KMS-11 (cell line): ENCODE results near the gene CDK6.
"Not testable (repeated sequence)": the region's sequence is repeated elsewhere in the genome, so short reads cannot be mapped to it uniquely, and the experiment has no call there.

Source experiments
- H2AFZ ChIP-seq: fragments of 200-600 bp; sonication (generic); 2 replicates; pipeline ENCODE4 v1.6.1; 2016; ENCODE audit warnings: antibody characterized with exemption, mixed run types, low read depth
- H3K27ac ChIP-seq: fragments of 200-600 bp; sonication (generic); 2 replicates; pipeline ENCODE4 v1.6.1; 2016; ENCODE audit warnings: mild to moderate bottlenecking, mixed run types
- H3K27me3 ChIP-seq: fragments of 200-600 bp; sonication (generic); 2 replicates; pipeline ENCODE4 v1.6.1; 2017; ENCODE audit warnings: mild to moderate bottlenecking, low read depth, mixed run types, moderate library complexity; ENCODE audit not compliant: insufficient read depth
- H3K36me3 ChIP-seq: fragments of 200-600 bp; sonication (generic); 2 replicates; pipeline ENCODE4 v1.6.1; 2017; ENCODE audit warnings: mild to moderate bottlenecking, mixed run types; ENCODE audit not compliant: insufficient read depth
- H3K4me1 ChIP-seq: fragments of 200-600 bp; sonication (generic); 2 replicates; pipeline ENCODE4 v1.6.1; 2016; ENCODE audit warnings: mild to moderate bottlenecking, low read depth, mixed run types; ENCODE audit not compliant: poor library complexity, severe bottlenecking
- H3K4me2 ChIP-seq: fragments of 200-600 bp; sonication (generic); 2 replicates; pipeline ENCODE4 v1.7.0; 2016; ENCODE audit warnings: mild to moderate bottlenecking, mixed run types
- H3K4me3 ChIP-seq: fragments of 200-600 bp; sonication (generic); IDR thresholded peaks from 2 replicates; pipeline ENCODE4 v1.6.1; 2017; ENCODE audit warnings: low read depth, low read length, mixed read lengths; ENCODE audit not compliant: insufficient read depth
- H3K79me2 ChIP-seq: fragments of 200-600 bp; sonication (generic); 2 replicates; pipeline ENCODE4 v1.6.1; 2016; ENCODE audit warnings: low read depth, mixed run types; ENCODE audit not compliant: insufficient read depth
- H3K9ac ChIP-seq: fragments of 200-600 bp; sonication (generic); 2 replicates; pipeline ENCODE4 v1.6.1; 2016; ENCODE audit warnings: mild to moderate bottlenecking, mixed run types
- H4K20me1 ChIP-seq: fragments of 200-600 bp; sonication (generic); 2 replicates; pipeline ENCODE4 v1.6.1; 2016; ENCODE audit warnings: mild to moderate bottlenecking, mixed run types; ENCODE audit not compliant: insufficient read depth
- CTCF ChIP-seq: fragments of 200-600 bp; sonication (generic); conservative IDR thresholded peaks from 2 replicates; pipeline ENCODE4 v1.6.1; 2017; ENCODE audit warnings: low read depth, mild to moderate bottlenecking, antibody characterized with exemption, low read length, moderate library complexity, mixed read lengths

The CDK6 gene

GRCh38 chr7:92758796-92759431, 77.5 kb downstream of the CDK6 start:
- H3K27me3 ChIP-seq: no peaks in the 10 kb centered on the region
- no peak overlapping the region for H2AFZ ChIP-seq
- H3K9ac ChIP-seq: no peak overlapping the region
- H3K4me3 ChIP-seq: no peak overlapping the region
- H3K36me3 ChIP-seq: peaks cover 15% of the 10 kb centered on the region; the same call in 1 of the 2 replicates
- no peak for TF ChIP-seq CTCF
- H4K20me1 ChIP-seq: peaks cover 11% of the 10 kb centered on the region; the same call in 1 of the 2 replicates
- no peak overlapping the region for H3K4me2 ChIP-seq
- peaks cover 93% of the 10 kb centered on the region for H3K4me1 ChIP-seq
- H3K27ac ChIP-seq: no peak overlapping the region
- peaks cover 98% of the 10 kb centered on the region for H3K79me2 ChIP-seq

- H3K79me2 ChIP-seq: peaks cover 98% of the 10 kb centered on the region
- H2AFZ ChIP-seq, H3K27me3 ChIP-seq, H3K4me2 ChIP-seq, H3K4me3 ChIP-seq, H3K9ac ChIP-seq, H3K27ac ChIP-seq: not testable (repeated sequence)
- peaks cover 11% of the 10 kb centered on the region; the same call in 1 of the 2 replicates for H4K20me1 ChIP-seq
- H3K4me1 ChIP-seq: peaks cover 93% of the 10 kb centered on the region
- peaks cover 15% of the 10 kb centered on the region; the same call in 1 of the 2 replicates for H3K36me3 ChIP-seq
Measured at GRCh38 chr7:92757311-92757910, 79.0 kb downstream of the CDK6 start.

GRCh38 chr7:92755680-92756079, 80.7 kb downstream of the CDK6 start:
- no peaks in the 10 kb centered on the region for H3K27me3 ChIP-seq
- no peak overlapping the region; the same call in 1 of the 2 replicates for H3K27ac ChIP-seq
- no peak overlapping the region for H2AFZ ChIP-seq
- H3K79me2 ChIP-seq: peaks cover 99% of the 10 kb centered on the region
- no peak overlapping the region for H3K4me3 ChIP-seq
- peaks cover 93% of the 10 kb centered on the region for H3K4me1 ChIP-seq
- H3K9ac ChIP-seq: no peak overlapping the region
- peaks cover 12% of the 10 kb centered on the region; the same call in 1 of the 2 replicates for H3K36me3 ChIP-seq
- TF ChIP-seq CTCF: no peak
- H4K20me1 ChIP-seq: peaks cover 4% of the 10 kb centered on the region; the same call in 1 of the 2 replicates
- H3K4me2 ChIP-seq: no peak overlapping the region; the same call in 1 of the 2 replicates

- no peak overlapping the region for H2AFZ ChIP-seq
- no peak for TF ChIP-seq CTCF
- no peak overlapping the region for H3K4me3 ChIP-seq
- no peak overlapping the region for H3K27ac ChIP-seq
- peaks cover 93% of the 10 kb centered on the region for H3K4me1 ChIP-seq
- no peak overlapping the region; the same call in 1 of the 2 replicates for H3K4me2 ChIP-seq
- peaks cover 12% of the 10 kb centered on the region; the same call in 1 of the 2 replicates for H3K36me3 ChIP-seq
- H4K20me1 ChIP-seq: peaks cover 4% of the 10 kb centered on the region; the same call in 1 of the 2 replicates
- H3K27me3 ChIP-seq: no peaks in the 10 kb centered on the region
- H3K9ac ChIP-seq: no peak overlapping the region
- H3K79me2 ChIP-seq: peaks cover 99% of the 10 kb centered on the region
Measured at GRCh38 chr7:92754919-92755581, 81.3 kb downstream of the CDK6 start.
